ENCODE data around the gene IFNA6. TPM values are rescaled to one million over a fixed set of nuclear protein-coding genes. Genes with fewer than 3 reads are reported as not detected.
A peak's percentile ranks its signal among the peaks of the same experiment; 100 is the strongest.

IFNA6 gene
- polyA plus RNA-seq, 3 donors = not detected

DNA sequence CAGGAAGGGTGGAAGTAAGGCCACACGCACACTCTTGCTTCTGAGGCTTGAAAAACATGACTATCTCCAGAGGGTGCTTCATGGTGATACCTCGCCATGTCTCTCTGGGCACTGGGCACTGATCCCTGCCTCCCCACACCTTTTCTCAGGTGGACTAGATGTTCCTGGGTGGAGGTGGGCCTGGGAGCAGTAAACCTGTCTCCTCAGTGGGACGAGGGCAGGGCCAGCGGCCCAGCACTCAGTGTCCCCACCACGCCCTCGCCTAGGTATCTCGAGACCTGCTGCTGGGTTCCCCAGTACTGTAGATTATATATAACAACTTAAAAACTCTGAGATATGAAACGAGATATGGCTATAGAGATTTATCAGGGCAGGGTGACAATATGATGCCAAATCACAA is 11.6 kb upstream of the IFNA6 start:
- no peak overlapping the region for H3K9ac ChIP-seq (ENCODE audit: insufficient read depth, low read length, poor library complexity, severe bottlenecking)
- H3K4me1 Mint-ChIP-seq = peaks cover 17% of the 10 kb centered on the region
- 100% methylated on average over 1 of the region's 8 CpGs for WGBS (ENCODE audit: insufficient coverage)

DNA sequence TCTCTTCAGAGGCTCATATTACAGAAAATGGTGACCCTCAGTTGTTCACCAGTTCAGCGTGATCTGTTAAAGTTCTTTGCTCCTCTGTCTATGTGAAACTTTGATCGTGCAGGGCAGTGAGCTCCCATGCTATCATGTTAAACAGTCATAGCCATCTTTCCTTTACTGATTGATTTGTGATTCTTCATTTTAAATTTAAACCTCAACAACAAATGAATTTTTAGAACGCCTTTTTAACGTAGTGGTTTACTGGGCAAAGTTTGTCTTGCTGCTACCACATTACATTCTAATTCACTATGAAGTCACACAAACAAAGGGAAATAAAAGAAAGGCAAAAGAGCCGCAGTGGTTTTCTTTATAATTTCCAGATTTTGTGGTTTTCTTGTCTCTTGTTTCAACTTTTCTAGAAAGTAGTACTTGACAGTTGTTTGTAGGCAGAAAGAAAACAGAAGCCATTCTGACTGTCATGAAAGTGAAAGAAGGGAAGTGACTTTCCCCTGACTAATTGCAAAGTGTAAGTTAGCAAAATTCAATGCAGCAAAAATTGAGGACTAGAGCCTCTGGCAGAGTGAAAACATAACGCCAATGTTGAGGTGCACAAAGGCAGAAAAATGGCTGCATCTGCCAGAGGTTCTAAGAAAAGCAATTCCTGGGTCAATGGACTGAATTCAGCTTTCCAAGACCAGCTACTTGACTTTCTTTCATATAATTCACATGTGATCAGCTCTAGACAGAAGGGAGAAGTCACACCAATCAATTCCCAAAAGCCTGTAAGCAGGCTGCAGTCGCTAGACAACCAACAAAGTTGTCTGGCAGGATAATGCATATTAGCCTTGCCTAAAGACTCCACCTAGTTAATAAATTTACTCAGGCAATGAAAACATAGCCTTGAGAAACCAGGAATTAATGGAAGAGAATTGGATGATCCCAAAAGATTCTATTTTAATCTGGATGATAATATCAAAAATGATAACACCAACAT is 7.1 kb upstream of the IFNA6 start:
- peaks cover 11 to 15% of the 10 kb centered on the region in 2 donors for H3K4me1 ChIP-seq (ENCODE audit: control insufficient read depth in 1 of 2, insufficient read depth in 2 of 2, low read length in 2 of 2)
- no peak overlapping the region for H3K27ac ChIP-seq (ENCODE audit: low read depth in 1 of 2, low read length in 2 of 2)
- WGBS (ENCODE audit: insufficient coverage) = 67% methylated on average over 3 of the region's 7 CpGs
- peak overlapping the region in 1 of 3 experiments; percentile 55 for H3K4me3 ChIP-seq (replicated peaks in 1 of 3; ENCODE audit: low read depth in 2 of 3, low read length in 3 of 3)
- peak overlapping the region; percentile 17 for H3K9ac ChIP-seq (ENCODE audit: insufficient read depth, low read length, poor library complexity, severe bottlenecking)
- H3K36me3 Mint-ChIP-seq = no peaks in the 10 kb centered on the region
- H3K27me3 Mint-ChIP-seq (ENCODE audit: low read depth in 3 of 3) = peaks cover 2 to 8% (median 4%) of the 10 kb centered on the region in 3 donors
- no peaks in the 10 kb centered on the region for H3K9me3 ChIP-seq (replicated peaks in 1 of 2; ENCODE audit: control insufficient read depth in 1 of 2, insufficient read depth in 1 of 2, low read length in 2 of 2)
- peak overlapping the region; percentile 23 for H2AFZ ChIP-seq (ENCODE audit: insufficient read depth, low read depth, low read length, poor library complexity, severe bottlenecking)
- DNase-seq = peak; percentile 15 to 24 (median 22)
- H3K4me3 Mint-ChIP-seq = peak overlapping the region in 1 of 2 donors; percentile 36
- no peaks in the 10 kb centered on the region for H3K27me3 ChIP-seq (ENCODE audit: control insufficient read depth in 2 of 2, insufficient read depth in 2 of 2, low read length in 2 of 2)
- H3K36me3 ChIP-seq (replicated peaks in 1 of 2; ENCODE audit: control insufficient read depth in 1 of 2, insufficient read depth in 2 of 2, low read length in 2 of 2) = no peaks in the 10 kb centered on the region
- H4K20me1 ChIP-seq (ENCODE audit: insufficient read depth, low read length) = no peaks in the 10 kb centered on the region
- TF ChIP-seq, protein P1, sequence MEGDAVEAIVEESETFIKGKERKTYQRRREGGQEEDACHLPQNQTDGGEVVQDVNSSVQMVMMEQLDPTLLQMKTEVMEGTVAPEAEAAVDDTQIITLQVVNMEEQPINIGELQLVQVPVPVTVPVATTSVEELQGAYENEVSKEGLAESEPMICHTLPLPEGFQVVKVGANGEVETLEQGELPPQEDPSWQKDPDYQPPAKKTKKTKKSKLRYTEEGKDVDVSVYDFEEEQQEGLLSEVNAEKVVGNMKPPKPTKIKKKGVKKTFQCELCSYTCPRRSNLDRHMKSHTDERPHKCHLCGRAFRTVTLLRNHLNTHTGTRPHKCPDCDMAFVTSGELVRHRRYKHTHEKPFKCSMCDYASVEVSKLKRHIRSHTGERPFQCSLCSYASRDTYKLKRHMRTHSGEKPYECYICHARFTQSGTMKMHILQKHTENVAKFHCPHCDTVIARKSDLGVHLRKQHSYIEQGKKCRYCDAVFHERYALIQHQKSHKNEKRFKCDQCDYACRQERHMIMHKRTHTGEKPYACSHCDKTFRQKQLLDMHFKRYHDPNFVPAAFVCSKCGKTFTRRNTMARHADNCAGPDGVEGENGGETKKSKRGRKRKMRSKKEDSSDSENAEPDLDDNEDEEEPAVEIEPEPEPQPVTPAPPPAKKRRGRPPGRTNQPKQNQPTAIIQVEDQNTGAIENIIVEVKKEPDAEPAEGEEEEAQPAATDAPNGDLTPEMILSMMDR (IDR thresholded peaks at IDR 0.05) = no peak
- peak overlapping the region; percentile 57 for H3K4me2 ChIP-seq (replicated peaks; ENCODE audit: extremely low read depth, low read length, poor library complexity, severe bottlenecking)
- H3K4me1 Mint-ChIP-seq = peaks cover 16% of the 10 kb centered on the region
- peaks cover 0 to 4% (median 0%) of the 10 kb centered on the region in 7 donors for H3K9me3 Mint-ChIP-seq
- intact Hi-C loops (cut with micrococcal nuclease) = no loop called here
- H3K79me2 ChIP-seq (ENCODE audit: insufficient read depth, low read length) = no peaks in the 10 kb centered on the region
- peak overlapping the region in 1 of 7 donors; percentile 10 for H3K27ac Mint-ChIP-seq

More for the DNA sequence above, 11.6 kb upstream of the IFNA6 start:
- Mint-ChIP-seq H3K27me3 (ENCODE audit: low read depth in 3 of 3) (peaks cover 4 to 8% (median 8%) of the 10 kb centered on the region in 3 donors), H3K9me3 (peaks cover 0 to 2% (median 0%) of the 10 kb centered on the region in 7 donors), H3K36me3 (no peaks in the 10 kb centered on the region), H3K4me3 (no peak overlapping the region), H3K27ac (no peak overlapping the region)
- Histone ChIP-seq H3K4me2 (replicated peaks; ENCODE audit: extremely low read depth, low read length, poor library complexity, severe bottlenecking) (no peak overlapping the region), H3K36me3 (replicated peaks in 1 of 2; ENCODE audit: control insufficient read depth in 1 of 2, insufficient read depth in 2 of 2, low read length in 2 of 2) (no peaks in the 10 kb centered on the region), H3K4me3 (replicated peaks in 1 of 3; ENCODE audit: low read depth in 2 of 3, low read length in 3 of 3) (no peak overlapping the region), H3K9me3 (replicated peaks in 1 of 2; ENCODE audit: control insufficient read depth in 1 of 2, insufficient read depth in 1 of 2, low read length in 2 of 2) (no peaks in the 10 kb centered on the region), H3K27me3 (ENCODE audit: control insufficient read depth in 2 of 2, insufficient read depth in 2 of 2, low read length in 2 of 2) (no peaks in the 10 kb centered on the region), H3K27ac (ENCODE audit: low read depth in 1 of 2, low read length in 2 of 2) (no peak overlapping the region), H3K4me1 (ENCODE audit: control insufficient read depth in 1 of 2, insufficient read depth in 2 of 2, low read length in 2 of 2) (peaks cover 11 to 14% of the 10 kb centered on the region in 2 donors), H3K79me2 (ENCODE audit: insufficient read depth, low read length) (no peaks in the 10 kb centered on the region), H2AFZ (ENCODE audit: insufficient read depth, low read depth, low read length, poor library complexity, severe bottlenecking) (no peak overlapping the region), H4K20me1 (ENCODE audit: insufficient read depth, low read length) (no peaks in the 10 kb centered on the region)
- intact Hi-C loops (cut with micrococcal nuclease) = no loop called here
- TF ChIP-seq, protein P1 (IDR thresholded peaks at IDR 0.05) = no peak
- DNase-seq = no peak
